Liver (tissue), 9 donors: ENCODE data around the gene BARX2. TPM values are rescaled to one million over a fixed set of nuclear protein-coding genes. Genes with fewer than 3 reads are reported as not detected.

Experiments
- DNase-seq: peaks from one replicate; pipeline ENCODE4 v3.0.0-alpha.2; 2017; ENCODE audit warnings: low spot score
- H3K27ac ChIP-seq, 2 donors: one replicate each; pipeline ENCODE4 v1.7.0; 2013; ENCODE audit warnings: inconsistent platforms in 2 of 2, low read length in 2 of 2, control low read depth in 1 of 2, low read depth in 1 of 2, mild to moderate bottlenecking in 1 of 2
- H3K27me3 ChIP-seq, 4 donors: one replicate each; pipeline versions ENCODE4 v1.6.1 to v1.7.0; 2013; ENCODE audit warnings: low read length in 3 of 4, inconsistent platforms in 1 of 4, mild to moderate bottlenecking in 1 of 4, moderate library complexity in 1 of 4; ENCODE audit not compliant: control insufficient read depth in 4 of 4, insufficient read depth in 4 of 4
- H3K36me3 ChIP-seq, 4 donors: one replicate each; pipeline versions ENCODE4 v1.6.1 to v1.7.0; 2013; ENCODE audit warnings: low read length in 3 of 4, mild to moderate bottlenecking in 3 of 4, low read depth in 1 of 4, moderate library complexity in 1 of 4; ENCODE audit not compliant: control insufficient read depth in 4 of 4, insufficient read depth in 3 of 4
- H3K4me1 ChIP-seq, 4 donors: one replicate each; pipeline versions ENCODE4 v1.6.1 to v1.7.0; 2013; ENCODE audit warnings: low read length in 3 of 4, mild to moderate bottlenecking in 3 of 4, moderate library complexity in 1 of 4; ENCODE audit not compliant: control insufficient read depth in 4 of 4, insufficient read depth in 4 of 4
- H3K4me3 ChIP-seq, 3 donors: one replicate each; pipeline versions ENCODE4 v1.6.1 to v1.7.0; 2013; ENCODE audit warnings: low read length in 3 of 3, control low read depth in 1 of 3, low read depth in 1 of 3, mild to moderate bottlenecking in 1 of 3
- H3K9ac ChIP-seq, 2 donors: one replicate each; pipeline ENCODE4 v1.7.0; 2013; ENCODE audit warnings: low read length in 2 of 2, mild to moderate bottlenecking in 2 of 2, moderate library complexity in 2 of 2, control low read depth in 1 of 2, low read depth in 1 of 2
- H3K9me3 ChIP-seq, 4 donors: one replicate each; pipeline versions ENCODE4 v1.6.1 to v1.7.0; 2013; ENCODE audit warnings: low read length in 3 of 4; ENCODE audit not compliant: control insufficient read depth in 4 of 4
- ATF3 ChIP-seq: IDR thresholded peaks from 2 replicates; pipeline ENCODE4 v1.6.1; 2016; ENCODE audit warnings: antibody characterized with exemption
- CTCF ChIP-seq: fragments of 150-350 bp; IDR thresholded peaks from 2 replicates; pipeline ENCODE4 v1.5.1; 2017; ENCODE audit warnings: improper control_type of control experiment, low read depth, low read length; ENCODE audit not compliant: missing input control
- EGR1 ChIP-seq, 2 donors: IDR thresholded peaks; 2 replicates each; pipeline ENCODE4 v1.6.1; 2016 to 2018; ENCODE audit warnings: antibody characterized with exemption in 2 of 2, low read depth in 2 of 2
- FOXA1 ChIP-seq: IDR thresholded peaks from 2 replicates; pipeline ENCODE4 v1.6.1; 2016; ENCODE audit warnings: antibody characterized with exemption
- FOXA2 ChIP-seq: IDR thresholded peaks from 2 replicates; pipeline ENCODE4 v1.6.1; 2016; ENCODE audit warnings: antibody characterized with exemption
- GABPA ChIP-seq, 2 donors: IDR thresholded peaks in 1 of 2; conservative IDR thresholded peaks in 1 of 2; 2 replicates each; pipeline ENCODE4 v1.6.1; 2016; ENCODE audit warnings: antibody characterized with exemption in 2 of 2, mild to moderate bottlenecking in 1 of 2, moderate library complexity in 1 of 2
- HNF4A ChIP-seq, 2 donors: conservative IDR thresholded peaks; 2 replicates each; pipeline ENCODE4 v1.6.1; 2016; ENCODE audit warnings: antibody characterized with exemption in 2 of 2, mild to moderate bottlenecking in 2 of 2
- HNF4G ChIP-seq: IDR thresholded peaks from 2 replicates; pipeline ENCODE4 v1.6.1; 2016; ENCODE audit warnings: antibody characterized with exemption
- JUND ChIP-seq, 2 donors: IDR thresholded peaks; 2 replicates each; pipeline ENCODE4 v1.6.1; 2016; ENCODE audit warnings: antibody characterized with exemption in 2 of 2
- SP1 ChIP-seq: IDR thresholded peaks from 2 replicates; pipeline ENCODE4 v1.6.1; 2018; ENCODE audit warnings: antibody characterized with exemption, mild to moderate bottlenecking
- YY1 ChIP-seq: IDR thresholded peaks from 2 replicates; pipeline ENCODE4 v1.6.1; 2016; ENCODE audit warnings: antibody characterized with exemption, mild to moderate bottlenecking
- ZBTB33 ChIP-seq: IDR thresholded peaks from 2 replicates; pipeline ENCODE4 v1.6.1; 2016; ENCODE audit warnings: antibody characterized with exemption
- WGBS: extraction: QIAGEN DNeasy Blood & Tissue Kit; methylation state at CpG from one replicate; pipeline ENCODE4 v1.1.7; 2013; 5-methylcytosine and 5-hydroxymethylcytosine counted together
- polyA plus RNA-seq, 2 donors: library from polyadenylated mRNA; stranded (reverse) in 1 of 2; unstranded in 1 of 2; fragments of 200-250 nt in 1 of 2; fragments of >200 nt in 1 of 2; fragmentation: Nextera tagmentation in 1 of 2; extraction: Ambion mirVana in 1 of 2; gene quantifications; one replicate each; pipeline versions ENCODE4 v1.2.1 to v1.2.3, GENCODE V29; 2013 to 2015
- total RNA-seq, 2 donors: library from RNA; depleted of rRNA; stranded (reverse); fragments of >200 nt; gene quantifications; one replicate each; pipeline ENCODE4 v1.2.3, GENCODE V29; 2014
- TF ChIP-seq, protein P1 (sequence below): IDR thresholded peaks from 2 replicates; pipeline ENCODE4 v1.6.1; 2016; ENCODE audit warnings: antibody characterized with exemption, mild to moderate bottlenecking
- donor health status: healthy.
- donor health status: healthy.
- donor health status: healthy.
- donor health status: healthy.
- donor health status: healthy.

Gene BARX2
- total and polyA plus RNA-seq, 4 donors, result not detected

- TF ChIP-seq HNF4G (no peak), ZBTB33 (no peak), FOXA1 (no peak), FOXA2 (no peak), JUND (IDR thresholded peaks at IDR 0.05) (no peak), GABPA (IDR thresholded peaks at IDR 0.05 in 1 of 2, conservative IDR thresholded peaks at IDR 0.05 in 1 of 2) (no peak), CTCF (no peak), EGR1 (IDR thresholded peaks at IDR 0.05; ENCODE audit: low read depth in 2 of 2) (no peak), HNF4A (conservative IDR thresholded peaks at IDR 0.05) (no peak), SP1 (no peak), ATF3 (no peak), YY1 (no peak)
- TF ChIP-seq, protein P1, sequence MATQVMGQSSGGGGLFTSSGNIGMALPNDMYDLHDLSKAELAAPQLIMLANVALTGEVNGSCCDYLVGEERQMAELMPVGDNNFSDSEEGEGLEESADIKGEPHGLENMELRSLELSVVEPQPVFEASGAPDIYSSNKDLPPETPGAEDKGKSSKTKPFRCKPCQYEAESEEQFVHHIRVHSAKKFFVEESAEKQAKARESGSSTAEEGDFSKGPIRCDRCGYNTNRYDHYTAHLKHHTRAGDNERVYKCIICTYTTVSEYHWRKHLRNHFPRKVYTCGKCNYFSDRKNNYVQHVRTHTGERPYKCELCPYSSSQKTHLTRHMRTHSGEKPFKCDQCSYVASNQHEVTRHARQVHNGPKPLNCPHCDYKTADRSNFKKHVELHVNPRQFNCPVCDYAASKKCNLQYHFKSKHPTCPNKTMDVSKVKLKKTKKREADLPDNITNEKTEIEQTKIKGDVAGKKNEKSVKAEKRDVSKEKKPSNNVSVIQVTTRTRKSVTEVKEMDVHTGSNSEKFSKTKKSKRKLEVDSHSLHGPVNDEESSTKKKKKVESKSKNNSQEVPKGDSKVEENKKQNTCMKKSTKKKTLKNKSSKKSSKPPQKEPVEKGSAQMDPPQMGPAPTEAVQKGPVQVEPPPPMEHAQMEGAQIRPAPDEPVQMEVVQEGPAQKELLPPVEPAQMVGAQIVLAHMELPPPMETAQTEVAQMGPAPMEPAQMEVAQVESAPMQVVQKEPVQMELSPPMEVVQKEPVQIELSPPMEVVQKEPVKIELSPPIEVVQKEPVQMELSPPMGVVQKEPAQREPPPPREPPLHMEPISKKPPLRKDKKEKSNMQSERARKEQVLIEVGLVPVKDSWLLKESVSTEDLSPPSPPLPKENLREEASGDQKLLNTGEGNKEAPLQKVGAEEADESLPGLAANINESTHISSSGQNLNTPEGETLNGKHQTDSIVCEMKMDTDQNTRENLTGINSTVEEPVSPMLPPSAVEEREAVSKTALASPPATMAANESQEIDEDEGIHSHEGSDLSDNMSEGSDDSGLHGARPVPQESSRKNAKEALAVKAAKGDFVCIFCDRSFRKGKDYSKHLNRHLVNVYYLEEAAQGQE, result no peak
- H3K27me3 ChIP-seq, result peaks cover 7 to 29% (median 20%) of the 10 kb centered on the region in 4 donors
- H3K4me1 ChIP-seq, result peaks cover 16 to 36% (median 29%) of the 10 kb centered on the region in 4 donors
- H3K4me3 ChIP-seq, result peak overlapping the region in 1 of 3 donors; percentile 36
- H3K9me3 ChIP-seq, result no peaks in the 10 kb centered on the region
- WGBS, result 6% methylated on average over 57 of the region's 57 CpGs
- H3K9ac ChIP-seq, result no peak overlapping the region
- DNase-seq, result no peak
- H3K27ac ChIP-seq, result no peak overlapping the region
- no peaks in the 10 kb centered on the region for H3K36me3 ChIP-seq
Observed at GRCh38 chr11:129374081-129374992, 1.3 kb upstream of the BARX2 start.
